ENCODE measurements around the gene ATP9A.

GRCh38 chr20:51570739-51571459 lies 197.3 kb downstream of the ATP9A start:
- TF ChIP-seq CTCF (conservative IDR thresholded peaks at IDR 0.05; ENCODE audit: low read depth, low read length) = no peak
- TF ChIP-seq POLR2A (IDR thresholded peaks at IDR 0.05; ENCODE audit: low read depth, low read length) = no peak
- no peak for TF ChIP-seq RAD21 (IDR thresholded peaks at IDR 0.05; ENCODE audit: low read length)
